ENCODE data around the gene GFI1B.

DNA sequence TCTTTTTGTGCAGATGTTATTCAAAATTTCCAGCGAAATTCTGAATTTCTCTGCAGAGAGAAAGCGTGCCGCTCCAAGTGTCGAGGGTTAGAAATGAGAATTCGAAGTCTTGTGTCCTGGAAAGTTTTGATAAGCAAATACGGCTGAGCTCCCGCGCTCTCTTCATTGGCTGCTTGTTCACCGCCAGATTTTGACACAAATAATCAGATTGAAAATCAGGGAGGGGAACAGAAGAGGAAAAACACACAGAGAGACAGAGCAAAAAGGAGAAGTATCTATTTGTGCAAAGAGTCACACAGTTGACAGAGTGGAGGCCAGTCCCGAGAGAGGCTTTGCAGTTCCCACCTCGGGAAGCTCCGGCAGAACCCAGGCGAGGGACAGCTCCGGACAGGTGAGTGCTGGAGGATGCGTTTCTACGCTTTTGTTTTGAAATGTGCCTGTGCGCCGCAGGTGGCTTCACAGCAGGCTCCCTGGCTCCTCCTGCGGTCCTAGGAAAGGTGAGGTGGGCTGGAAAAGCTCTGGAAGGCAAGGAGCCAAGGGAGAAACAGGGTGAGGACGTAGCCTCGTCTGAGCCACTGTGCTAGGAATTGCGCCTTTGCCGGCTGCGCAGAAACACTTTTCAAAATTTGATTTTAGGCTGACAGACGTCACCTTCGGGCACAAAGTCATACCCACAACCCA lies at the start of gene GFI1B:
- no peak for TF ChIP-seq GATA2 (IDR thresholded peaks at IDR 0.05; ENCODE audit: low read depth, low read length)
- TF ChIP-seq GATA3 (IDR thresholded peaks at IDR 0.05; ENCODE audit: low read depth, low read length) = no peak
